Heart right ventricle (tissue), 16 donors: ENCODE measurements around the gene ASMTL. TPM values are rescaled to one million over a fixed set of nuclear protein-coding genes. Genes with fewer than 3 reads are reported as not detected.
A peak's percentile ranks its signal among the peaks of the same experiment; 100 is the strongest.

Experiments
- ATAC-seq, 8 donors: fragments of 200-7000 bp; cut with Tn5 transposase; one replicate each; pipeline ENCODE4 v1.9.1; 2020; ENCODE audit warnings: mild to moderate bottlenecking in 8 of 8, moderate library complexity in 8 of 8, moderate number of reproducible peaks in 1 of 8
- DNase-seq, 2 donors: peaks; one replicate each; pipeline ENCODE4 v3.0.0-alpha.2; 2020
- H3K27ac ChIP-seq, 10 donors: fragments of 200-600 bp; sonication (generic) in 2 of 10; one replicate each; pipeline versions ENCODE4 v1.5.0 to v1.8.0; 2020 to 2022; ENCODE audit warnings: mild to moderate bottlenecking in 3 of 10
- H3K27me3 ChIP-seq, 7 donors: fragments of 200-600 bp; one replicate each; pipeline ENCODE4 v1.8.0; 2021 to 2022; ENCODE audit warnings: mild to moderate bottlenecking in 2 of 7
- H3K36me3 ChIP-seq, 9 donors: fragments of 200-600 bp; sonication (generic) in 1 of 9; one replicate each; pipeline versions ENCODE4 v1.5.0 to v1.8.0; 2020 to 2022; ENCODE audit warnings: mild to moderate bottlenecking in 2 of 9
- H3K4me1 ChIP-seq, 9 donors: fragments of 200-600 bp; sonication (generic) in 1 of 9; one replicate each; pipeline versions ENCODE4 v1.5.0 to v1.8.0; 2020 to 2022; ENCODE audit warnings: mild to moderate bottlenecking in 4 of 9
- H3K4me3 ChIP-seq, 10 donors: fragments of 200-600 bp; sonication (generic) in 2 of 10; one replicate each; pipeline versions ENCODE4 v1.5.0 to v1.8.0; 2020 to 2022; ENCODE audit warnings: mild to moderate bottlenecking in 7 of 10, moderate library complexity in 2 of 10
- H3K9me3 ChIP-seq, 11 donors: fragments of 200-600 bp in 10 of 11; sonication (generic) in 2 of 11; one replicate each; pipeline versions ENCODE4 v1.5.0 to v1.8.0; 2013 to 2022; ENCODE audit warnings: mild to moderate bottlenecking in 2 of 11, control low read depth in 1 of 11, moderate library complexity in 1 of 11
- CTCF ChIP-seq, 9 donors: fragments of 200-600 bp; sonication (generic) in 2 of 9; IDR thresholded peaks; one replicate each; pipeline versions ENCODE4 v1.5.0 to v1.8.0; 2021 to 2022; ENCODE audit warnings: antibody characterized with exemption in 9 of 9, mild to moderate bottlenecking in 5 of 9, moderate library complexity in 1 of 9
- WGBS, 2 donors: extraction: QIAGEN DNeasy Blood & Tissue Kit; methylation state at CpG; one replicate each; pipeline ENCODE4 v1.1.7; 2013; ENCODE audit warnings: inconsistent platforms in 1 of 2; 5-methylcytosine and 5-hydroxymethylcytosine counted together
- intact Hi-C, 10 donors: fragments of 100-400 bp; cut with DNase I; formaldehyde crosslinking; loops; one replicate each; pipeline versions ENCODE4 v1.11.1 to v1.14.2; 2022
- polyA plus RNA-seq, 2 donors: library from polyadenylated mRNA; stranded (reverse); fragments of 200-250 nt; gene quantifications; one replicate each; pipeline ENCODE4 v1.2.3, GENCODE V29; 2013
- total RNA-seq, 10 donors: library from RNA; stranded (reverse); fragmentation: NEBNext Ultra II Directional in 3 of 10; extraction: Animal tissue kit (Norgen Biotek cat#: 25700) in 3 of 10; gene quantifications; one replicate each; pipeline versions ENCODE4 v1.2.1 to v1.2.4, GENCODE V29; 2021 to 2023
- donor health status: Arrhythmogenic right ventricular cardiomyopathy.
- donor health status: ischemic (EF 13 %, LVEDD 7.1; RV severe dilation, severe dysfunction).
- donor health status: healthy with polysubstance abuse.
- donor health status: DM: no; HTN: yes; CAD: no.
- donor health status: DM: no; HTN: no; CAD: no.
- donor health status: ischemic (EF 25% LVEDD 6.9; RV normal size, moderate dysfunction).
- donor health status: ischemic (EF 25% LVEDD 5.7; RV mildly dilated, moderate dysfunction).
- donor health status: healthy.
- donor health status: DM: yes; HTN: yes; CAD: no.
- donor health status: Ischemic cardiomyopathy.
- donor health status: ischemic (EF 35%, LVEDD 5.7; RV mildly dilated, moderate dysfunction).
- donor health status: nonischemic (EF 11% LVEDD 7.7; RV severe dilation, severe dysfunction).
- donor health status: DM: yes; HTN: yes; CAD: no.
- donor health status: PGD.
- donor health status: ischemic (EF 29% LVEDD 5.4; RV normal size, mild dysfunction).
- donor health status: nonischemic (EF 23%, LVEDD 6.1; RV moderate dilation, normal function).

Gene ASMTL
- total and polyA plus RNA-seq, 12 donors = 16.6 to 50.6 (median 38.3) TPM

- peaks cover 0 to 32% (median 13%) of the 10 kb centered on the region in 9 donors for H3K4me1 ChIP-seq
- H3K27ac ChIP-seq = peak overlapping the region; percentile 54 to 88 (median 77)
- H3K4me3 ChIP-seq = no peak overlapping the region
- no peak for DNase-seq
- peaks cover 0 to 12% (median 0%) of the 10 kb centered on the region in 11 donors for H3K9me3 ChIP-seq
- H3K27me3 ChIP-seq = peaks cover 0 to 23% (median 3%) of the 10 kb centered on the region in 7 donors
- no peak for ATAC-seq
- H3K36me3 ChIP-seq = no peaks in the 10 kb centered on the region
- no peak for TF ChIP-seq CTCF (IDR thresholded peaks at IDR 0.05)
- WGBS, 2 donors = 74 to 77% methylated on average over 5 of the region's 5 CpGs
- intact Hi-C loops = loop anchor here in 1 of 10 donors (2.0 kb wide), 1 partner anchor 25 kb away; no protein-coding TSS in a partner anchor
Measured at GRCh38 chrX:1487401-1487800, 34.7 kb upstream of the ASMTL start.

GRCh38 chrX:1486749-1487361 lies 34.1 kb upstream of the ASMTL start:
- DNase-seq (peak; percentile 62 to 83), ATAC-seq (peak; percentile 88 to 96 (median 93))
- peak overlapping the region in 3 of 10 donors; percentile 5 to 34 (median 31) for H3K4me3 ChIP-seq
- no peak for TF ChIP-seq CTCF (IDR thresholded peaks at IDR 0.05)
- no peaks in the 10 kb centered on the region for H3K36me3 ChIP-seq
- WGBS, 2 donors = 38 to 45% methylated on average over 17 to 18 of the region's 18 CpGs
- peak overlapping the region in 9 of 10 donors; percentile 73 to 89 (median 86) for H3K27ac ChIP-seq
- H3K9me3 ChIP-seq = peaks cover 0 to 6% (median 0%) of the 10 kb centered on the region in 11 donors
- peaks cover 0 to 23% (median 3%) of the 10 kb centered on the region in 7 donors for H3K27me3 ChIP-seq
- H3K4me1 ChIP-seq = peaks cover 0 to 36% (median 14%) of the 10 kb centered on the region in 9 donors
- intact Hi-C loops = loop anchor here in 1 of 10 donors (2.0 kb wide), 1 partner anchor 24 kb away; no protein-coding TSS in a partner anchor

- DNase-seq (no peak), ATAC-seq (peak in 2 of 8 donors; percentile 6 to 18)
- peak overlapping the region in 1 of 10 donors; percentile 31 for H3K4me3 ChIP-seq
- peaks cover 0 to 4% (median 0%) of the 10 kb centered on the region in 11 donors for H3K9me3 ChIP-seq
- intact Hi-C loops = loop anchor here in 1 of 10 donors (2.0 kb wide), 1 partner anchor 23 kb away; no protein-coding TSS in a partner anchor
- H3K4me1 ChIP-seq = peaks cover 0 to 43% (median 19%) of the 10 kb centered on the region in 9 donors
- 68 to 76% methylated on average over 5 of the region's 5 CpGs for WGBS, 2 donors
- H3K27ac ChIP-seq = peak overlapping the region; percentile 73 to 89 (median 83)
- H3K27me3 ChIP-seq = peaks cover 0 to 23% (median 3%) of the 10 kb centered on the region in 7 donors
- no peaks in the 10 kb centered on the region for H3K36me3 ChIP-seq
- TF ChIP-seq CTCF (IDR thresholded peaks at IDR 0.05) = no peak
Measured at GRCh38 chrX:1486177-1486576, 33.5 kb upstream of the ASMTL start.

- intact Hi-C loops = no loop called here
- peaks cover 0 to 8% (median 0%) of the 10 kb centered on the region in 11 donors for H3K9me3 ChIP-seq
- WGBS, 2 donors = 94 to 96% methylated on average over 9 of the region's 9 CpGs
- ATAC-seq (no peak), DNase-seq (peak in 1 of 2 donors; percentile 1)
- no peaks in the 10 kb centered on the region for H3K36me3 ChIP-seq
- H3K27me3 ChIP-seq = peaks cover 0 to 23% (median 3%) of the 10 kb centered on the region in 7 donors
- H3K4me1 ChIP-seq = peaks cover 0 to 54% (median 22%) of the 10 kb centered on the region in 9 donors
- no peak overlapping the region for H3K4me3 ChIP-seq
- no peak for TF ChIP-seq CTCF (IDR thresholded peaks at IDR 0.05)
- H3K27ac ChIP-seq = peak overlapping the region in 2 of 10 donors; percentile 36 to 52
Measured at GRCh38 chrX:1485033-1485432, 32.3 kb upstream of the ASMTL start.
